NB4 (cell line): Measurements from ENCODE around the gene DENND1B.

Experiments
- DNase-seq: peaks from one replicate; pipeline ENCODE4 v3.0.0; 2010; ENCODE audit warnings: low read depth
- H3K4me3 ChIP-seq: one replicate; pipeline ENCODE4 v1.5.1; 2011; ENCODE audit warnings: mild to moderate bottlenecking, low read depth, low read length, moderate library complexity
- CTCF ChIP-seq: IDR thresholded peaks from one replicate; pipeline ENCODE4 v1.5.1; 2012; ENCODE audit warnings: low read depth, low read length
- MAX ChIP-seq: IDR thresholded peaks from 2 replicates; pipeline ENCODE4 v1.6.1; 2011; ENCODE audit warnings: low read depth, low read length
- MYC ChIP-seq: IDR thresholded peaks from 2 replicates; pipeline ENCODE4 v1.6.1; 2011; ENCODE audit warnings: low read depth, low read length
- POLR2A ChIP-seq: IDR thresholded peaks from 2 replicates; pipeline ENCODE4 v1.6.1; 2011; ENCODE audit warnings: mild to moderate bottlenecking; ENCODE audit not compliant: insufficient read length; ENCODE audit errors: extremely low read depth

DENND1B gene

GRCh38 chr1:197618061-197618460, 157.2 kb downstream of the DENND1B start:
- H3K4me3 ChIP-seq, result no peak overlapping the region
- DNase-seq, result no peak
- TF ChIP-seq MYC, result no peak
- no peak for TF ChIP-seq MAX
- TF ChIP-seq CTCF, result no peak
- no peak for TF ChIP-seq POLR2A

DNA sequence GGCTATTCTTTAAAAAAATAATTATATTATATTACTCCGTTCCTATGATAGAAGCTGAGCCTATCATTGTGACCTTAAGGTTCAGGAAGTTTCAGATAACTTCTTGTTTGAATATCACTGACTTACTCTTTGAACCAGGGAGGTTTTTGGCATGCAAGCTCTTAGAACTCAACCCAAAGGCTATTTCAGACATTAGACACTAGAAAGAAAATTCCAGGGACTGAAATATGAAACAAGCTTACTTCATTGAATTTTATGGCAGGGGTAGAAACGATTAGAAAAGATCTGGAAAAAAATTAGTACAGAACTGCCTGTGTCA, 159.6 kb downstream of the DENND1B start:
- H3K4me3 ChIP-seq, result no peak overlapping the region
- TF ChIP-seq MYC (no peak), POLR2A (no peak), MAX (no peak), CTCF (no peak)
- DNase-seq, result no peak

DNA sequence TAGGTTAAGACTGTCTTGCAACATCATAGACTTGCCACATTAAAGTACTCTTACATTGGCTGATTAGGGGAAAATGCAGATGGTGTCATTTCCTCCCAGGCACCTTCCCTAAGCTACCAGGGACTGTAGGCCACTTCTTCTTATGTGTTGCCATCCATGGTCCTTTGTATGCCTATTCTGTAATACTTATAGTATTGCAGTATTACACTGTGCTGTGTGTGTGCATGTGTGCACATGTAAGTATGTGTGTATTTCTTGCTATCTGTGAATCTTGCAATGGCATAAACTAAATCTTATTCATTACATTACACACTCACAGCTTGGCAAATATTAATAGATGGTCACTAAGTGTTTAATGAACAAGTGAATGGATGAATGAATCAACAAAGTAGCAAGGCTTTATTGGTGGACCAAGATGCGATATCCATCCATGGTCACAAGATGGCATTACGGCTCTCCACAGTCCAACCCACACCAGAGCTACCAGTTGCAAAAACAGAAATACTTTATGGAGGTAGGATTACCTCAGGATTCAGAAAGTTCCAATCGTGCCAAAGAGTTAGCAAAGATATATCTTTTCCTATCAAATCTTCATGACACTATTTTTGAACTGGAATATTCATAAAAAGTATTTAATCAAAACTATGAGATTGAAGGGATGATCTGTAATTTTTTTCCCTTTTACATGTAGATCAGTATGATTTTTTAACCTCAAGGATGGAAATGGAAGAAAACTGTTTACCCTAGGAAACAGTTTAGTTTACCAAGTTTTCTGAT, 160.2 kb downstream of the DENND1B start:
- peak; percentile 57 for DNase-seq
- no peak for TF ChIP-seq POLR2A
- peak; percentile 57 for TF ChIP-seq CTCF

DNA sequence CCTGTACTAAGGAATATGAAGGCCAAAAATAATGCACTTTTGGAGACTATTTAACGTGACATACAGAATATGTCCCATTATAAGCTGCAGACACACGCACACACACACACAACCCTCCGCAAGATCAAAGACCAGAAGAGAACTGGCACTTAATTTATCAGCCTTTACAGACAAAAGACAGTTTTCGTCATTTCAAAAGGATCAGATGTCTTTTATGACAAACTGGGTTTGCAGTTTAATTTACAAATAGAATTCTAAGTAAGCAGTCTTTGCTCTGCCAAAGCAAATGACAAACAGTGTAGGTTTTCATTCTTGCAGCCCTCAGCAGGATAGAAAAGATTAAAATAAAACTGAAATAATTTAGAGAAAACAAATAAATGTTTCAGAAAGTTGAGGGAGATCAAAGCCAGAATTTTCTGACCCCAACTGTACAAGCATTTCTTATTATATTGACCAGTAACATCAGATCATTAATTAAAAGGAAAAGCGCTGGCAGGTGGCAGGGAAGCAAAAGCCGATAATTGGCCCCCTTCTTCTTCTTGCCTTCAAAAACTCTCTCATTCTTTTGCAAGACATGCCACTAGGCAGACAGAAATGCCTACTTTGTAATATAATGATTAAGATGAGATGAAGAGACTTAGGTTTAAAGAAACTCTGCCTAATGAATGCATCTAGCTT, 169.0 kb downstream of the DENND1B start:
- no peak for DNase-seq

More for the DNA sequence above, 160.2 kb downstream of the DENND1B start:
- H3K4me3 ChIP-seq, result no peak overlapping the region

DNA sequence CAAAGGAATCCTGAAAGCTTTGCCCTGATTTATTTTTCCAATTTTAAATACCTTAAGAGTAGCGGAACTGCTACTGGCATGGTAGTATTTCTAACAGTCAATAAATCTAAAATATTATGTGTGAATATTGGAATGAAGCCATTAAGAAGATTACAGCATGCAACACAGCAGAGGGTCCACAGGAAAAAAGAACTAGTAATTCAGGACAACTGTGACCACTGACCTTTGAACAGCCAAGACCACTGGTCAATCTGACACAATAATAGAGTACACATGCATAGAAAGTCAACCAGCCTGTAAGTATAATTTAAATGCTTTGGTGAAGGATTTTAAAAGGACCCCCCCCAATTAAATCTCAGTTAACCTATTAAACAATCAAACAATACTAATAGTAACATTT, 171.0 kb downstream of the DENND1B start:
- TF ChIP-seq CTCF (no peak), POLR2A (no peak), MAX (no peak), MYC (no peak)

More for the DNA sequence above, 169.0 kb downstream of the DENND1B start:
- H3K4me3 ChIP-seq, result no peak overlapping the region
- TF ChIP-seq CTCF, result no peak
- TF ChIP-seq MYC, result no peak
- TF ChIP-seq MAX, result no peak
- no peak for TF ChIP-seq POLR2A

More for the DNA sequence above, 171.0 kb downstream of the DENND1B start:
- no peak for DNase-seq
- no peak overlapping the region for H3K4me3 ChIP-seq
